Measurements from ENCODE around the gene CYLD. TPM values are rescaled to one million over a fixed set of nuclear protein-coding genes. Genes with fewer than 3 reads are reported as not detected.

CYLD gene
- total and polyA plus RNA-seq, 2 of the 4 experiments (the other 2 are of a cell fraction), result 16.2 to 37.3 TPM

DNA sequence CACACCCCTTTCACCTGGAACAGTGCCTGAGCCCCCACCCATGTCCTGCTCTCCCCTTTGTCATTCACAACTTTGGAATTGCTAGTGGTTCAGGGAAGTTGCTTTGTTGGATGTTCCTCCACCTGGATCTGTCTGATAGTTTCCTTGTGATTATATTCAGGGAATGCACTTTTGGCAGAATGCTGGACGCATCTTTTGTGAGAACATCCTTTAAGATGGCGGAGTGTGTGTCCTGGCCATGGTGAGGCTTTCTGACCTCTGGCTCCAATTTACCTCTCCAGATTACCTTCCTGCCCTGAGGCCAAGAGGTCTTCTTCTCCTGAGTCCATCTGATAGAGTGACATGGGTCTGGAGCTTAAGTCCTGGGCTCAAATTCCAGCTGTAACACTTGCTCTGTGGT, 104.6 kb downstream of the CYLD start:
- no TSS peak for BruUV-seq (replicated peaks)

More for the DNA sequence above, 104.6 kb downstream of the CYLD start:
- no peak overlapping the region for H3K9ac ChIP-seq (ENCODE audit: low read depth, low read length)
- dilution Hi-C loops (cut with HindIII; ENCODE audit: low sequenced_read_pairs, unreplicated experiment) (no loop called here), intact Hi-C loops (cut with micrococcal nuclease) (no loop called here), in situ Hi-C loops (cut with MboI; ENCODE audit: low sequenced_read_pairs) (no loop called here)
- H3K9me3 ChIP-seq (ENCODE audit: control insufficient read depth, insufficient read depth, low read length), result no peaks in the 10 kb centered on the region
- no peak overlapping the region for H4K8ac ChIP-seq (ENCODE audit: low read depth in 2 of 2, low read length in 2 of 2)
- H3K36me3 ChIP-seq (ENCODE audit: control insufficient read depth, insufficient read depth, low read length), result no peaks in the 10 kb centered on the region
- no peaks in the 10 kb centered on the region for H3K4me1 ChIP-seq (ENCODE audit: control insufficient read depth, insufficient read depth, low read length)
- no peak overlapping the region for H3K23ac ChIP-seq (ENCODE audit: low read depth, low read length)
- H2AFZ ChIP-seq (replicated peaks; ENCODE audit: low read length, poor library complexity), result no peak overlapping the region
- no peak overlapping the region for H3K56ac ChIP-seq (ENCODE audit: extremely low read depth, insufficient read depth, low read length)
- no peak overlapping the region for H4K91ac ChIP-seq (ENCODE audit: insufficient read depth, low read depth, low read length)
- TF ChIP-seq CHD1 (IDR thresholded peaks at IDR 0.05; ENCODE audit: low read depth, low read length) (no peak), MAZ (IDR thresholded peaks at IDR 0.05; ENCODE audit: borderline replicate concordance, low read depth, low read length) (no peak), SMC3 (IDR thresholded peaks at IDR 0.05; ENCODE audit: low read depth, low read length) (no peak), BHLHE40 (IDR thresholded peaks at IDR 0.05; ENCODE audit: low read depth, low read length) (no peak), NFE2L2 (IDR thresholded peaks at IDR 0.05; ENCODE audit: low read depth, low read length) (no peak)
- no peak overlapping the region for H2AK5ac ChIP-seq (ENCODE audit: low read depth, low read length)
- no peaks in the 10 kb centered on the region for H3K9me1 ChIP-seq (ENCODE audit: insufficient read depth, low read length)
- no peaks in the 10 kb centered on the region for H4K20me1 ChIP-seq (ENCODE audit: insufficient read depth, low read length)
- no CpG with 5 or more reads among the region's 2 CpGs for WGBS, 2 experiments (ENCODE audit: extremely low coverage in 2 of 2, insufficient read length in 1 of 2)
- DNase-seq (no peak), ATAC-seq (ENCODE audit: low read depth) (no peak)
- CTCF ChIA-PET, result no interaction called here
- H3K27me3 ChIP-seq (ENCODE audit: control insufficient read depth, insufficient read depth, low read length), result peaks cover 14% of the 10 kb centered on the region
- H3K27ac ChIP-seq (ENCODE audit: insufficient read depth, low read length), result no peak overlapping the region
- no peak overlapping the region for H3K4ac ChIP-seq (ENCODE audit: low read depth, low read length)
- H3K14ac ChIP-seq (replicated peaks; ENCODE audit: low read depth, low read length), result no peak overlapping the region
- no peak overlapping the region for H2BK5ac ChIP-seq (ENCODE audit: low read depth, low read length, poor library complexity, severe bottlenecking)
- H2AK9ac ChIP-seq (replicated peaks; ENCODE audit: low read depth, low read length, poor library complexity), result no peak overlapping the region
- H3K4me3 ChIP-seq (ENCODE audit: insufficient read depth, low read depth, low read length), result no peak overlapping the region
- POLR2A ChIA-PET (ENCODE audit: unreplicated experiment), result no interaction called here
- no peak overlapping the region for H3K18ac ChIP-seq (ENCODE audit: low read depth, low read length)
- H2BK120ac ChIP-seq (ENCODE audit: low read depth, low read length), result no peak overlapping the region
- H2BK20ac ChIP-seq (ENCODE audit: low read depth, low read length), result no peak overlapping the region
- H4K5ac ChIP-seq (ENCODE audit: low read depth, low read length), result no peak overlapping the region
- no peaks in the 10 kb centered on the region for H3K79me1 ChIP-seq (ENCODE audit: low read depth in 1 of 2, low read length in 2 of 2)
- no peak overlapping the region for H3K4me2 ChIP-seq (ENCODE audit: low read depth, low read length)
- H2BK15ac ChIP-seq (ENCODE audit: low read depth, low read length), result no peak overlapping the region

Measured in IMR-90 (cell line).